Dedifferentiated amniotic fluid mesenchymal stem cell (primary cell): ENCODE results near the gene CTRL.
A peak's percentile ranks its signal among the peaks of the same experiment; 100 is the strongest.

Source experiments
- DNase-seq: peaks from one replicate; pipeline ENCODE4 v3.0.0-alpha.2; 2016; ENCODE audit errors: extremely low spot score

The CTRL gene

GRCh38 chr16:67963292-67963661, 31.6 kb upstream of the CTRL start:
- DNase-seq = no peak

DNA sequence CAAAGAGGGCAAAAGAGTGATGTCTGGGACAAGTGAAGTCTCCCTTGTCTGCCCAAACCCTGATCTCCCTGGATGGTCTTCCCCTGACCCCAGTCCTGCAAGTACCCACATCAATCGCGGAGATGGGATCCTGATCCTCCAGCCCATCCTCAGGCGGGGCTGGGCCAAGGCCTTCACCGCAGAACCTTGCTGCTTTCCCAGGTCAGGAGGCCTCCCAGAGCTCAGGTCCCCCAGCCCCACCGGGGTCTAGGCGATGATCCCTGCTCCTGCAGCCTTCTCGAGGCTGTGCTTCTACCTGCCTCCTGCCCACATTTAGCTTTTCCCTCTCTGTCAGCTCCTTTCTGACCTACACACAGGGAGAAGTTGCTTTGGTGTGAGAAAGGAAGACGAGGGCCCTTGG, 30.5 kb upstream of the CTRL start:
- no peak for DNase-seq

GRCh38 chr16:67961551-67961957, 29.9 kb upstream of the CTRL start:
- DNase-seq = no peak

DNA sequence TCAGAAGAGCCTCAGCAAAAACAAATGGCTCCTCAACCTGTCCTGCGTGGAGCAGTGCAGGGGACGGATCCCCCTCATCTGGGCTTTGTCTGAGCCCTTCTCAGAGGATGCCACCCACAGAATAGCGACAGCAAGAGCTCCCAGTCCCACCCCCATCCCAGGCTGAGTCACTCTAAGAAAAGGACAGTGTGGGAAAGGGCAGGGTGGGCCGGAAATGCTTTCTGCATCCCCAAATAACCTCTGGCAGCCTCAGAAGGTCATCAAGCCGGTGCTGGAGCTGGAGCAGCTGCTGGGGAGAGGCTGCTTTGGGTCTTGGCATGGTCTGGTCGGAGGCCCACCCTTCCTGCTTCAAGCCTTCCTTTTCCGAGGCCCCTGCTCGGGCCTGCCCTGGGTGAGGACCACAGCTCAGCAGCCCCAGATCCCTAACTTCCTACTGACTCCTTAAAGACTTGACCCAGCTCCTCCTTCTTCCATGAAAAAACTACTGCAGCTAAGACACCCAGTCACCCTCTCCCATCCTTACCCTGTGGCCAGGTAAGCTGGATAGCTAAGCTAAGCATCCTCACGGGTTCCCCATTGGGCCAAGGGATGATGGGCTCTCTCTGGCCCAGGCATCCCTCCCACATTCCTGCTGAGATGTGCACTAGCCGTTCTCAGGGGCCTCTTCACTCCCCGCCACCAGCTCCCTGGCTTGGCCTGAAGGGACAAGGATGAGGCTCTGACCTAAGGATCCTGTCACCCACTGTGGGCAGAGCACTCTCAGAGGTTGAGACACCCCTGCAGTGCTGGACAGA, 28.1 kb upstream of the CTRL start:
- DNase-seq = peak; percentile 31

GRCh38 chr16:67957622-67958021, 26.0 kb upstream of the CTRL start:
- DNase-seq = no peak

DNA sequence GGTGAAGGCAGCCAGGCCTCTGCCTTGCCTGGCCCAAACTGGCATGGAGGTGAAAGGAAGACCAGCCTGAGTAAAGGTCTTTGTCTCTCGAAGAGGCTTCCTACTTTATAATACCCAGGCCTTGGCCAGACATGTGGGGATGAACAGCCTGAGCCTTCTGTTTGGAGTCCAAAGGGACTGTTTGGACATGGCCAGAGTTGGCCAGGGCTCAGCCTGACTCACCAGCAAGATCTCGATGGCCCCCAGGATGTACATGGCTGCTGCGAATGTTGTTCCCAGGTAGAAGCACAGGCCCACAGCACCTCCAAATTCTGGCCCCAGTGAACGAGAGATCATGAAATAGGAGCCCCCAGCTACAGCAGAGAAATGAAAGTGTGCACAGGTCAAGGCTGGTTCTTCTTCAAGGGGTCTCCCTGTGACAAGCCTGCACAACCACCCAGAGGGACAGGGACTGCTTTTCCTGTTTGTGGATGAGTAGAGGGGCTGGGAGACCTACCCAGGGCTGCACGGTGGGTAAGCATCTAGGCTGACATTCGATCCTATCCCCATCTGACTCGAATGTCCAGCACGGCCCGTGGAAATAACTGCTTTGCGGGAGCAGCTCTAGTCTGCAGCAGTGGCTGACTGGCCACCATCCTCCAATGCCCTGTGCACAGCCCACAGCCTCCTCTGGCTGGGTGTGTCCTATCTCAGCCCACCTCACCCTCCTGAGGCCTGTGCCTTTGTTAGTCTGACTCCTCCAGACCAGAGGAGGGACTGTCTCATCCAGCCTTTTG, 22.9 kb upstream of the CTRL start:
- DNase-seq = no peak

DNA sequence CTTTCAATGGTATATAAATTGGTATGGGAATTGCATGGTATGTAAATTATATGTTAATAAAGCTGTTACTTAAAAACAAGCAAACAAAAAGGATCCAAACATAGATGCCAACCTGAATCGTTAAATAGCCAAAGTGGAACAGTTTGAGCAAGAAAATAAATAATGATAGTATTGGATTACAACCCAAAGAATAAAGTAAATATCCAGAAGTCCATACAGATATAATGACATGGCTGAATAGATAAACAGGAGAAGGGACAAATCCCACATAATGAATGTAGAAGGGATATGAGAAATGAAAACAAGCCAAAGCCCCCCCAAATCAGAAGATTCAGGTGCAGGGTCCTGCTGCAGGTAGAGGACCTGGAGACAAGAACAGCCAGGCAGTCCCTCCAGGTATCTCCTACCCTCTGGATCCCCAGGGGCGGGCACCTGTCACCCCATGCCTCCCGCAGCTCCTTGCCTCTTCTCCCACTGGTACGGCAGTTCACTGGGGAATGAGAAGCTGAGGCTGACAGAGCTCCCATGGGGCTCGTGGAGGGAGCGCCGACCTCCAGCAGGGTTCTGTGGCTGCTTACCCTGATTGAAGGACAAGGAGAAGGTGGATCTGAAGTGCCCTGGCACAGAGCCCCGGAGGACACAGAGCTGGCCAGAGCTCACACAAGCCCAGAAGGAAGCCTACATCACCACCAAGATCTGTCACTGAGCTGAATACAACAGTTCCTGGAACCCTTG, 22.1 kb upstream of the CTRL start:
- DNase-seq = no peak

GRCh38 chr16:67951485-67951884, 19.8 kb upstream of the CTRL start:
- DNase-seq = no peak

DNA sequence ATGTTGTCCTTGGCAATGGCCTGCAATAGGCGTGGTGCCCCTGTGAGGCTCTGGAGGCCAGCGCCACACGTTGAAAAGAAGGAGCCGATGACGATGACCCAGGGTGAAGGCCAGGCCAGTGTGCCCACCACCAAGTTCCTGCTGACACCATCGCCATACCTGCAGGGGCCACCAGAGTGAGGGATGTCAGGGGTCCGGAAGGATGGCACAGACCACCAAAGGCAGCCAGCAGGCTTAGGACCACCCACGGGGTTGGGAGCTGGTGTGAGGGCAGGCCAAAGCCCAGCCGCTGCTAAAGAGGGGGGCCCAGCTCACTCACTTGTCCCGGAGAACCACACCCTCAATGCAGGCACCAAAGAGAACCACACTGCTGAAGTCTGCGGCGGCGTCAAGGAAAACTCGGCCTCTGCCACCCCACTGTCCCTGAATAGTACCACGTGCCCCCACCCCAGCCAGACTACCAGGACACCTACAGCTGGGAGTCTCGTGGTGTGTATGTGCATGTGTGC, 18.7 kb upstream of the CTRL start:
- no peak for DNase-seq

DNA sequence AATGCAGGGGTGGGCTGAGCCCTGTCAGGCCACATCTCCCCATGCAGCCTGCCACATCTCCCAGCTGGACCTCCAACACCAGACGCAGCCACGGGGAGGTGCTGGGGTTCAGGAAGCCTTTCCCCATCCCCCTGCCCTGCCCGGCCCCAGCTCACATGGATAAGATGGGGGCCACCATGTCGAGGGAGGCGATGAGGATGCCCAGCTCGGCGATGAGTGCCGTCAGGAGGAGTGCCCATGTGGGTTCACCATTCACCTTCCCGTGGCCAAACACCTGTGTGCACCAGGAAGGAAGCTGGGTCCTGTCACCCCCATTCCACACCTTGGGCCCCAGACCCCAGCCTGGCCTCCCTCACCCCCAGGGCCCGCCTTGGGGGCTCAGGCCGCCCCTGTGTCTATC, 18.0 kb upstream of the CTRL start:
- no peak for DNase-seq

DNA sequence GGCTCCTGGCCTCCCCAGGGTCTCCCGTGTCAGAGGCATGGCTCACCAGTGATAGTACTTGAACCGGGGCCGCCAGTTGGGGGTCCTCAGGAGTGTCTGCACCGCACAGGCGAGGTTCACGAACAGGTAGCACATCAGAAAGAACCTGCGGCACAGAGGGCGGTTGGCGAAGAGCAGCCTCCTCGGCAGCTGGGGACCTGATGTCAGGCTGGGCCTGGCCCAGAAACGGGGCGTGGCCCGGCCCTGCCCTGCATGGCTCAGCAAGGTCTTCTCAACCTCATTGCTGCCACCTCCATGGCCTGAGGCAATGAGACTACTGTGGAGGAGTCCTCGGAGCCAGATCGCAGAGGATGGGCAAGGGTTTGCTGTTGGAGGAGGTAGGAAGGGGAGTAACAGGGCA, 16.4 kb upstream of the CTRL start:
- DNase-seq = no peak

GRCh38 chr16:67946966-67947558, 15.4 kb upstream of the CTRL start:
- no peak for DNase-seq

DNA sequence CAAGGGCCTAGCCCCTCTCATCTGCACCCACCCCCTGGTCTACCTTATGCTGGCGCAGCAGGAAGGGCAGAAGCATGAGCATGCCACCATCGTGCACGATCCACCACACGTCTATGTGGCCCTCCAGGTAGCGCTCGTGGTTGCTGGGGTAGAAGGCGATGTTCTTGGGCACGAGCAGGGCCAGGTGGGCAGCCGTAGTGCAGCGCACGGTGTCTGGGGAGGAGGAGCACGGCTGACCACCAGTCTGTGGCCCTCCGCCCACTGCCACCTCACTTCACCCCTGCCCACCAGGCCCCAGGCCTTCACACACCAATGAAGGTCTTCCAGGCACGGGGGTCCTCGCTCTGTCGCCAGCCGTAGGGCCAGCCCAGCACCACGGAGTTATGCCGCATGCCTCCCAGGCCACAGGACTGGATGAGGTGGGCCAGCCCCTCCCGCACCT, 14.5 kb upstream of the CTRL start:
- DNase-seq = no peak

DNA sequence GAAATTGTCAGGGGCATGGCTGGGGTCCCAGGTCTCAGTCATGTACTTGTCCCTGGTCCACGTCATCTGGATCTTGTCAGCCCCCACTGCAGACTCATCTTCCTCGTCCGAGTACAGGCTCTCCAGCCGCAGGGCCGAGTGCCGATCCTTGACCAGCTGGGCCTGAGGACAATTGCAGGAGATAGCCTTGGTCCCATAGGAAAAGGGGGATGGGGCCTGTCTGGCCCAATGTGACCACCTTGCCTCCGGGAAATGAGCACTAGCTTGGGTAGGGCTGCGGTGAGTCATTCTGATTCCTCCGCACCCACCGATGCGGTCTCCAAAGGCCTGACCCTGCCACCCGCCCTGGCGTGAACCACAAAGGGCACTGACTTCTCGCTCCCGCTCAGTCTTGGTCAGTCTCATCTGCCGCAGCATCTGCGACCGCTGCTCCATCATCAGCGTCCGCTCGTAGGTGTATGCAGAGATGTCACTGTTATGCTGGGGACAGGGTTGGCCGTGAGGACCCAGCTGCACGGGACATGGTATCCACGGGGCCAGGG, 13.8 kb upstream of the CTRL start:
- DNase-seq = no peak

DNA sequence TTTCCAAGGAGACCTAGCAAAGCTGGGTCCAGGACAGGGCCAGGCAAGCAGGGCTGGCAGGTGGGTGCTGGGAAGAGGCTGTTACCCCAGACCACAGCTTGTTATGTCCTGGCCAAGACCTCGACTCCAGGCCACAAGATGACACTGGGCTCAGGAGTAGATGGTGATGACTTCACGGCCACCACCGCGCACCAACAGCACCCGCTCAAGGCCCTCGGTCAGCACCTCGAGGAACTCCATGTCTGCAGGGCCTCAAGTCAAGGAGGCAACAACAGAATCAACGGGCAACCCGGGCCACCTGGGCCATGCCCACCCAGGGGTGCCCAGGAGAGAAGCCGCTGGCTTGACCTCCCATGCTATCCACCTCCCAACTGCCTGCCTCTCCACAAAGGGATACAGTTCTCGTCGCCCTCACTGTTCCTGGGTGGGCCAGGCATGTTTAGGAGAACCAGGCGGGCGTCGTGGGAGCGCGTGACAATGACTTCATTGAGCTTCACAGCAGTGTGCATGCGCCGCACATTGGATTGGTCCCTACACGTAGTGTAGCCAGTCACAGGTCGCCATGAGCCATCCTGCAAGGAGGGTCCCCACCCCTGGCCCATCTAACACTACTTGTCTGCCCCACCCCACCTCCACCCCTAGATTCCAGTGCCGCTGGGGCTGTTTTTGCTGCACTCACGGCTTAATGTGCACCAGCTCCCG, 13.2 kb upstream of the CTRL start:
- no peak for DNase-seq

GRCh38 chr16:67943619-67944504, 12.2 kb upstream of the CTRL start, which contains the start of gene LCAT:
TSS of gene LCAT (minus strand) at chr16:67944120. CDS start at chr16:67944101, 19 bp downstream.
- no peak for DNase-seq

DNA sequence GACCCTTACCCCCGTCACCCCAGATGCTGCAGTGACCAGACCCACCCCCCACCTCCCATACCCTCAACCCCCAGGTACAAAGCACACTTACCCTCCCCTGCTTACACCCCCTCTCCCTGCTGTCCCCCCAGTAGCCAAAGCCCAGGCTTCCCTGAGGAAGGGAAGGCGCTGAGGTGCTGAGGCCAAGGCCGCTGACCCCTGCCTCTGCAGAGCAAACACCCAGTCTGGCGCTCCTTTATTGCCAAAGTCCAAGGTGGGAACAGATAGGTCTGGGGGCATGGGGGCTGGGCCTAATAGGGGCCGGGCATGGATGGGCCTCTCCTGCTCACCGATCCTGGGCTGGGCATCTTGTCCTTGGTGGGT, 11.6 kb upstream of the CTRL start:
- DNase-seq = no peak

DNA sequence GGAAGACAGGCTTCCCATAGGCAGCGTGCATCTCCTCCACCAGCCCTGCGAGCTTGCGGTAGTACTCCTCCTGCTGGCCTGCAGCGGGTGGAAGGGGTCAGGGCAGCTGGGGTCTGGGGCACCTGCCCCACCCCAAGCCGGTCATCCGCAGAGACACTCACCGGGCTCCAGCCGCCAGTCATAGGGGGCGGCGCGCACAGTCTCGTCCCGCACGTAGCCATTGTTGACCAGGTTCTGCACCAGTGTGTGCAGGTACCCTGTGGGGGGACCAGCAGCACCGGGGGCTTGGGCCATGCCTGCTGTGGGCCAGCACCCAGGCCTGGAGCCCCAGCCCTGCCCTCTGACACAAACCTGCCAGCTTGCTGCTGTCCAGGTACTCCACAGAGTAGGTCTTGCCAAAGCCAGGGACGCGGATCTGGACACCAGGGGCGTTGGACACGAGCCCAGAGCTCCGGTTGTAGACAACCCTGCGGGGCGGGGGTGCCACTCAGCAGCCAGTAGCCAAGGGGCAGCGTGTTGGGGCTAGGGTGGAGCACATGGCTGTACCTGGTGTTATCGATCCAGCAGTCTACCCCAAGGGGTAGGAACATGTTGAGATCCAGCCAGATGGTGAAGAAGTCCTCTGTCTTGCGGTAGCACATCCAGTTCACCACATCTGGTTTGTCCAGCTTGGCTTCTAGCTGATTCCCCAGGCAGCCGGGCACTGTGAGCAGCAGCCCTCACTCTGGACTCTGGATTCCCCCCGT, 11.0 kb upstream of the CTRL start:
- DNase-seq = no peak

DNA sequence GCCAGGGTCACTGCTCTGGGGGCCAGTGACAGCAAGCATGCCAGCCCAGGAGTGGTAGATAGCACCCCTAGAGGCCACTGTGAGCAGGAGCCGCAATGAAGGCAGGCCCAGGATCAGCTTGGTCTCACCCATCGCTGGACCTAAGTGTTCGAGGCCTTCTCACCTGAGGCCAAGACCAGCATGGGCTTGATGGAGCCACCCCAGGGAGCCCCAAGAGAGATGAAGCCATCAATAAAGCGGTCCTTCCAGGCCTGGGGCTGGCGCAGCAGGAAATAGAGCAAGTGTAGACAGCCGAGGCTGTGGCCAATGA, 10.5 kb upstream of the CTRL start:
- DNase-seq = no peak
